WERI-Rb-1 (cell line): ENCODE results near the gene CRABP2.
A peak's percentile ranks its signal among the peaks of the same experiment; 100 is the strongest.

Experiments used
- DNase-seq: peaks from one replicate; pipeline ENCODE4 v3.0.0-alpha.2; 2020
- H3K27ac ChIP-seq: fragments of 250-450 bp; sonication (Bioruptor Pico); 2 replicates; pipeline ENCODE4 v1.5.1; 2020; ENCODE audit warnings: mild to moderate bottlenecking, moderate library complexity
- H3K27me3 ChIP-seq: fragments of 250-450 bp; sonication (Bioruptor Pico); 2 replicates; pipeline ENCODE4 v1.5.1; 2021; ENCODE audit warnings: mild to moderate bottlenecking, low read depth, moderate library complexity; ENCODE audit not compliant: insufficient read depth, severe bottlenecking
- H3K36me3 ChIP-seq: fragments of 250-450 bp; sonication (Bioruptor Pico); 2 replicates; pipeline ENCODE4 v1.5.1; 2020; ENCODE audit warnings: mild to moderate bottlenecking, moderate library complexity
- H3K4me3 ChIP-seq: 2 replicates; pipeline ENCODE4 v1.5.1; 2011; ENCODE audit warnings: low read depth, mild to moderate bottlenecking, control low read depth, low read length
- H3K9me3 ChIP-seq: fragments of 250-450 bp; sonication (Bioruptor Pico); 2 replicates; pipeline ENCODE4 v1.5.1; 2021; ENCODE audit warnings: mild to moderate bottlenecking, moderate library complexity; ENCODE audit not compliant: severe bottlenecking
- CTCF ChIP-seq: IDR thresholded peaks from 2 replicates; pipeline ENCODE4 v1.5.1; 2011; ENCODE audit warnings: low read depth, mild to moderate bottlenecking, control low read depth, inconsistent platforms, low read length

CRABP2 gene

GRCh38 chr1:156655151-156655903 lies 50.1 kb downstream of the CRABP2 start:
- no peaks in the 10 kb centered on the region for H3K27me3 ChIP-seq
- DNase-seq = peak; percentile 82
- no peak overlapping the region for H3K4me3 ChIP-seq
- peak overlapping the region; percentile 83 for H3K27ac ChIP-seq
- no peaks in the 10 kb centered on the region for H3K36me3 ChIP-seq
- TF ChIP-seq CTCF = no peak
- H3K9me3 ChIP-seq = no peaks in the 10 kb centered on the region

- H3K9me3 ChIP-seq = no peaks in the 10 kb centered on the region
- H3K27ac ChIP-seq = peak overlapping the region; percentile 83
- no peak for TF ChIP-seq CTCF
- DNase-seq = no peak
- no peak overlapping the region for H3K4me3 ChIP-seq
- no peaks in the 10 kb centered on the region for H3K27me3 ChIP-seq
- no peaks in the 10 kb centered on the region for H3K36me3 ChIP-seq
These were observed 50.7 kb downstream of the CRABP2 start for GRCh38 chr1:156654700-156655099.

DNA sequence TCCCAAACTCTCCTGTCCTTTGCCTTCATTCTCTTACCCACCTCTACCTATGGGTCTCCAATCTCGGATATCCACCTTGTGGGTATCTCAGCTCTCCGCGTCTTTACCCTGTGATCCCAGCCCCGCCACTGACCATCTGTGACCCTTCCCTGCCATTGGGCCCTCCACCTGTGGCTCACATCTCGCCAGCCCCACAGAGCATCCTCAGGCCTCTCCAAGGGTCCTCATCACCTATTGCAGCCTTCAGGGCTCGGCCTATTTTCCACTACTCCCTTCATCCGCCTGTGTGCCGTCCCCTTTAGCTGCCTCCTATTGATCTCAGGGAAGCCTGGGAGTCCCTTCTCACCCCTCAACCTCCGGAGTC lies 52.4 kb downstream of the CRABP2 start:
- H3K36me3 ChIP-seq = no peaks in the 10 kb centered on the region
- no peak overlapping the region for H3K27ac ChIP-seq
- DNase-seq = no peak
- H3K4me3 ChIP-seq = no peak overlapping the region
- no peak for TF ChIP-seq CTCF
- H3K9me3 ChIP-seq = no peaks in the 10 kb centered on the region
- H3K27me3 ChIP-seq = no peaks in the 10 kb centered on the region

- H3K4me3 ChIP-seq = no peak overlapping the region
- DNase-seq = no peak
- TF ChIP-seq CTCF = no peak
- H3K36me3 ChIP-seq = no peaks in the 10 kb centered on the region
- H3K9me3 ChIP-seq = no peaks in the 10 kb centered on the region
- H3K27me3 ChIP-seq = no peaks in the 10 kb centered on the region
- no peak overlapping the region for H3K27ac ChIP-seq
These were observed 53.0 kb downstream of the CRABP2 start for GRCh38 chr1:156652131-156652991.
